T-cell (primary cell): ENCODE data around the gene LRP1B. TPM values are rescaled to one million over a fixed set of nuclear protein-coding genes. Genes with fewer than 3 reads are reported as not detected.

Experiments
- ATAC-seq, 4 experiments: fragments of 200-7000 bp in 3 of 4; fragments of 150-1000 bp in 1 of 4; cut with Tn5 transposase; replicated peaks in 1 of 4; 1 replicate in 3 of 4; 2 replicates in 1 of 4; pipeline ENCODE4 v1.10.0; 2021; ENCODE audit warnings: moderate library complexity in 3 of 4, mild to moderate bottlenecking in 2 of 4, moderate number of reproducible peaks in 1 of 4
- CTCF ChIA-PET, 2 donors: fragments of 300-600 bp; sonication (Branson Sonifier 250); formaldehyde crosslinking; loops; one replicate each; lab custom pipeline; 2022; ENCODE audit warnings: antibody characterized with exemption in 2 of 2; lab: Charles Lee
- POLR2A ChIA-PET, 2 donors: fragments of 300-600 bp; sonication (Branson Sonifier 250); formaldehyde crosslinking; loops; one replicate each; lab custom pipeline; 2022; ENCODE audit warnings: antibody characterized with exemption in 2 of 2; lab: Charles Lee
- DNase-seq, 35 experiments: peaks; one replicate each; pipeline versions ENCODE4 v3.0.0 to v3.0.0-alpha.2; 2013 to 2023
- H3K27ac ChIP-seq: one replicate; pipeline ENCODE4 v1.5.1; 2013; ENCODE audit warnings: low read length
- H3K27me3 ChIP-seq, 2 experiments: replicated peaks in 1 of 2; 1 replicate in 1 of 2; 2 replicates in 1 of 2; pipeline versions ENCODE4 v1.6.1 to v1.7.0; 2013; ENCODE audit warnings: low read length in 1 of 2, mixed read lengths in 1 of 2; ENCODE audit not compliant: control insufficient read depth in 2 of 2, insufficient read depth in 2 of 2; ENCODE audit errors: extremely low read depth in 1 of 2
- H3K36me3 ChIP-seq, 2 donors: 1 replicate in 1 of 2; 2 replicates in 1 of 2; pipeline versions ENCODE4 v1.6.1 to v1.7.0; 2013; ENCODE audit warnings: low read length in 1 of 2; ENCODE audit not compliant: control insufficient read depth in 2 of 2, insufficient read depth in 1 of 2; ENCODE audit errors: extremely low read depth in 1 of 2
- H3K4me1 ChIP-seq, 2 experiments: 1 replicate in 1 of 2; 2 replicates in 1 of 2; pipeline versions ENCODE4 v1.6.1 to v1.7.0; 2013; ENCODE audit warnings: low read length in 2 of 2, mixed read lengths in 1 of 2; ENCODE audit not compliant: insufficient read depth in 2 of 2, control insufficient read depth in 1 of 2; ENCODE audit errors: extremely low read depth in 1 of 2
- H3K4me3 ChIP-seq, 2 donors: 1 replicate in 1 of 2; 2 replicates in 1 of 2; pipeline versions ENCODE4 v1.5.1 to v1.7.0; 2013; ENCODE audit warnings: mild to moderate bottlenecking in 2 of 2, low read length in 1 of 2, moderate library complexity in 1 of 2; ENCODE audit not compliant: control insufficient read depth in 1 of 2; ENCODE audit errors: extremely low read depth in 1 of 2
- H3K9me3 ChIP-seq: 2 replicates; pipeline ENCODE4 v1.7.0; 2013
- H3K27ac Mint-ChIP-seq, 2 donors: one replicate each; pipeline ENCODE4 v1.8.0; 2020 to 2021; ENCODE audit warnings: mild to moderate bottlenecking in 2 of 2, mixed read lengths in 2 of 2
- H3K27me3 Mint-ChIP-seq, 2 donors: one replicate each; pipeline ENCODE4 v1.8.0; 2021 to 2022; ENCODE audit warnings: mixed read lengths in 2 of 2
- H3K36me3 Mint-ChIP-seq: one replicate; pipeline ENCODE4 v1.8.0; 2021; ENCODE audit warnings: mixed read lengths
- H3K4me1 Mint-ChIP-seq, 3 donors: one replicate each; pipeline ENCODE4 v1.8.0; 2020 to 2022; ENCODE audit warnings: mixed read lengths in 3 of 3, mild to moderate bottlenecking in 1 of 3
- H3K4me3 Mint-ChIP-seq, 3 donors: one replicate each; pipeline ENCODE4 v1.8.0; 2020 to 2022; ENCODE audit warnings: mild to moderate bottlenecking in 3 of 3, mixed read lengths in 3 of 3, moderate library complexity in 3 of 3
- H3K9me3 Mint-ChIP-seq, 3 donors: one replicate each; pipeline ENCODE4 v1.8.0; 2020 to 2022; ENCODE audit warnings: mixed read lengths in 3 of 3
- WGBS: methylation state at CpG from one replicate; pipeline ENCODE4 v1.1.5; 2013; ENCODE audit warnings: missing lambda C conversion rate; ENCODE audit not compliant: insufficient coverage; 5-methylcytosine and 5-hydroxymethylcytosine counted together
- total RNA-seq, 35 experiments: library from RNA in 6 of 35; stranded (reverse) in 6 of 35; fragments of 120-200 nt in 1 of 35; gene quantifications; one replicate each; pipeline versions ENCODE4 v1.2.1 to v1.2.4 and lab custom pipeline; 2013 to 2026

Gene LRP1B
- total RNA-seq, 5 donors from 2014 or later (not counting 1 experiment from before 2014, with no cell fraction given), result not detected

GRCh38 chr2:142139384-142139783 lies 8.6 kb upstream of the LRP1B start:
- ATAC-seq, result no peak
- H3K4me3 Mint-ChIP-seq, result no peak overlapping the region
- Histone ChIP-seq H3K27me3 (no peaks in the 10 kb centered on the region), H3K36me3 (no peaks in the 10 kb centered on the region), H3K4me1 (no peaks in the 10 kb centered on the region), H3K4me3 (no peak overlapping the region), H3K9me3 (no peaks in the 10 kb centered on the region), H3K27ac (no peak overlapping the region)
- peaks cover 0 to 4% (median 4%) of the 10 kb centered on the region in 3 donors for H3K9me3 Mint-ChIP-seq
- no peaks in the 10 kb centered on the region for H3K4me1 Mint-ChIP-seq
- DNase-seq, result no peak
- H3K27me3 Mint-ChIP-seq, result no peaks in the 10 kb centered on the region
- H3K36me3 Mint-ChIP-seq, result no peaks in the 10 kb centered on the region
- ChIA-PET CTCF (no interaction called here), POLR2A (no interaction called here)
- H3K27ac Mint-ChIP-seq, result no peak overlapping the region
- WGBS, result 89% methylated on average over 3 of the region's 4 CpGs

- ChIA-PET POLR2A (no interaction called here), CTCF (no interaction called here)
- peaks cover 0 to 5% of the 10 kb centered on the region in 2 donors for H3K27me3 Mint-ChIP-seq
- H3K27ac ChIP-seq, result no peak overlapping the region
- peaks cover 0 to 2% of the 10 kb centered on the region in 2 experiments for H3K27me3 ChIP-seq
- DNase-seq (no peak), ATAC-seq (no peak)
- H3K4me1 ChIP-seq, result no peaks in the 10 kb centered on the region
- no peak overlapping the region for H3K27ac Mint-ChIP-seq
- peaks cover 0 to 8% (median 4%) of the 10 kb centered on the region in 3 donors for H3K9me3 Mint-ChIP-seq
- H3K36me3 ChIP-seq, result no peaks in the 10 kb centered on the region
- no peaks in the 10 kb centered on the region for H3K36me3 Mint-ChIP-seq
- no peaks in the 10 kb centered on the region for H3K9me3 ChIP-seq
- no peak overlapping the region for H3K4me3 Mint-ChIP-seq
- peaks cover 0 to under 1% (median 0%) of the 10 kb centered on the region in 3 donors for H3K4me1 Mint-ChIP-seq
- no peak overlapping the region for H3K4me3 ChIP-seq
Observed at GRCh38 chr2:142136571-142136970, 5.8 kb upstream of the LRP1B start.

- Histone ChIP-seq H3K4me1 (peaks cover 0 to 3% of the 10 kb centered on the region in 2 experiments), H3K27ac (no peak overlapping the region), H3K27me3 (peaks cover 6 to 11% of the 10 kb centered on the region in 2 experiments), H3K9me3 (no peaks in the 10 kb centered on the region), H3K4me3 (no peak overlapping the region), H3K36me3 (no peaks in the 10 kb centered on the region)
- peaks cover 13 to 15% of the 10 kb centered on the region in 2 donors for H3K27me3 Mint-ChIP-seq
- WGBS, result 94% methylated on average over 2 of the region's 3 CpGs
- CTCF ChIA-PET, result no interaction called here
- no peak overlapping the region for H3K4me3 Mint-ChIP-seq
- no peak overlapping the region for H3K27ac Mint-ChIP-seq
- H3K36me3 Mint-ChIP-seq, result no peaks in the 10 kb centered on the region
- H3K4me1 Mint-ChIP-seq, result peaks cover 0 to 10% (median 6%) of the 10 kb centered on the region in 3 donors
- peaks cover 0 to 8% (median 4%) of the 10 kb centered on the region in 3 donors for H3K9me3 Mint-ChIP-seq
- ATAC-seq (no peak), DNase-seq (no peak)
- POLR2A ChIA-PET, result no interaction called here
Observed at GRCh38 chr2:142134911-142135310, 4.1 kb upstream of the LRP1B start.

GRCh38 chr2:142130111-142131009 lies 456 bp downstream of the LRP1B start:
- peaks cover 0 to 10% (median 6%) of the 10 kb centered on the region in 3 donors for H3K4me1 Mint-ChIP-seq
- Histone ChIP-seq H3K27me3 (peaks cover 10 to 13% of the 10 kb centered on the region in 2 experiments), H3K9me3 (no peaks in the 10 kb centered on the region), H3K4me3 (peak overlapping the region in 1 of 2 donors; percentile 25), H3K4me1 (peaks cover 0 to 3% of the 10 kb centered on the region in 2 experiments), H3K36me3 (no peaks in the 10 kb centered on the region), H3K27ac (no peak overlapping the region)
- ATAC-seq (no peak), DNase-seq (no peak)
- WGBS, result 4% methylated on average over 52 of the region's 68 CpGs
- no peaks in the 10 kb centered on the region for H3K36me3 Mint-ChIP-seq
- POLR2A ChIA-PET, result interaction anchor here in 1 of 2 donors (0.6 kb wide), 1 partner anchor 458 kb away, joined by 4 read pairs; no protein-coding TSS in a partner anchor
- CTCF ChIA-PET, result no interaction called here
- H3K27me3 Mint-ChIP-seq, result peaks cover 25% of the 10 kb centered on the region in 2 donors
- H3K27ac Mint-ChIP-seq, result peak overlapping the region in 1 of 2 donors; percentile 36
- peaks cover 2 to 10% (median 3%) of the 10 kb centered on the region in 3 donors for H3K9me3 Mint-ChIP-seq
- no peak overlapping the region for H3K4me3 Mint-ChIP-seq

GRCh38 chr2:142128105-142128504 lies 2.7 kb downstream of the LRP1B start:
- Mint-ChIP-seq H3K36me3 (no peaks in the 10 kb centered on the region), H3K4me3 (no peak overlapping the region), H3K27me3 (peaks cover 25% of the 10 kb centered on the region in 2 donors), H3K9me3 (peaks cover 0 to 7% (median 3%) of the 10 kb centered on the region in 3 donors), H3K4me1 (peaks cover 0 to 10% (median 6%) of the 10 kb centered on the region in 3 donors), H3K27ac (no peak overlapping the region)
- ChIA-PET POLR2A (no interaction called here), CTCF (no interaction called here)
- no peaks in the 10 kb centered on the region for H3K36me3 ChIP-seq
- peaks cover 10 to 13% of the 10 kb centered on the region in 2 experiments for H3K27me3 ChIP-seq
- 100% methylated on average over 1 of the region's 5 CpGs for WGBS
- DNase-seq (no peak), ATAC-seq (no peak)
- peaks cover 0 to 3% of the 10 kb centered on the region in 2 experiments for H3K4me1 ChIP-seq
- no peak overlapping the region for H3K4me3 ChIP-seq
- no peak overlapping the region for H3K27ac ChIP-seq
- no peaks in the 10 kb centered on the region for H3K9me3 ChIP-seq

GRCh38 chr2:142127248-142127647 lies 3.6 kb downstream of the LRP1B start:
- no peak overlapping the region for H3K4me3 ChIP-seq
- ATAC-seq (no peak), DNase-seq (no peak)
- H3K27ac ChIP-seq, result no peak overlapping the region
- ChIA-PET POLR2A (no interaction called here), CTCF (no interaction called here)
- Mint-ChIP-seq H3K27ac (no peak overlapping the region), H3K36me3 (no peaks in the 10 kb centered on the region), H3K4me1 (peaks cover 0 to 10% (median 6%) of the 10 kb centered on the region in 3 donors), H3K9me3 (peaks cover 0 to 3% (median 3%) of the 10 kb centered on the region in 3 donors), H3K4me3 (no peak overlapping the region), H3K27me3 (peaks cover 25% of the 10 kb centered on the region in 2 donors)
- H3K27me3 ChIP-seq, result peaks cover 7 to 13% of the 10 kb centered on the region in 2 experiments
- H3K36me3 ChIP-seq, result no peaks in the 10 kb centered on the region
- H3K4me1 ChIP-seq, result peaks cover 0 to 3% of the 10 kb centered on the region in 2 experiments
- no peaks in the 10 kb centered on the region for H3K9me3 ChIP-seq
